Stimulated activated CD4-positive, alpha-beta T cell treated with anti-CD3 and anti-CD28 coated beads, Interleukin-15, amount 100 ng/mL, for 1 hour (primary cell): ENCODE results near the gene NRCAM.
"Not testable (repeated sequence)": the region's sequence is repeated elsewhere in the genome, so short reads cannot be mapped to it uniquely, and the experiment has no call there.

Experiments
- DNase-seq, 2 donors: peaks; one replicate each; pipeline ENCODE4 v3.0.0-alpha.2; 2020; ENCODE audit warnings: low read depth in 1 of 2, low spot score in 1 of 2

Gene NRCAM

DNA sequence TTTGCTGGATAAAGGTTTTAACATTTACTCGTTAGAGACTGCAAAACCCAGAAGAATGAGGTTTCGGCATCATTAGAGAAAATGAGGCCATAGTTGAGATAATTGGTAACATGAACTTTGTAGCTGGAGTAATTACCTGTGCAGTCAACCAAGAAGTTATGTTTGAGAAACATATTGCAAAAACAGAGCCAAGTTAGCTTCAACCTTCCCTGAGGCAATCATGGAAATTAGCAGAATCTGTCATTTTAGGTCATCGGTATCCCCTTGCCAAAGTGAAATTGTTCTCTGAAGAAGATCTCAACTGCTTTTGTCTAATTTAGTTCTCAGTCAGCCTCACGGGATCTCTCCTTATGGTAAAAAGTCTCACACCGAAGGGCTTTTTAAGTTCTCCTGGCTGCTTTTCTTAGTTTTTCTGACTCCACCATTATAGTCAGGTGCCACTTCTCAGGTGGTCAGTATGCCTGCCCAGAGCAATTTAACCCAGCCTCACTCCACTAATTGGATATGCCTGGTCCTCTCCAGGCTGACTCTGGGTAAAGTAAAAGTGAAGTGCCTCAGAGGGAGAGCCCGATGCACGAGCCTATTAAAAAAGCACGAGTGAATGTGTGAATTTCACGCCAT, 52.5 kb downstream of the NRCAM start:
- no peak for DNase-seq

GRCh38 chr7:108402865-108403264, 53.4 kb downstream of the NRCAM start:
- DNase-seq = no peak

DNA sequence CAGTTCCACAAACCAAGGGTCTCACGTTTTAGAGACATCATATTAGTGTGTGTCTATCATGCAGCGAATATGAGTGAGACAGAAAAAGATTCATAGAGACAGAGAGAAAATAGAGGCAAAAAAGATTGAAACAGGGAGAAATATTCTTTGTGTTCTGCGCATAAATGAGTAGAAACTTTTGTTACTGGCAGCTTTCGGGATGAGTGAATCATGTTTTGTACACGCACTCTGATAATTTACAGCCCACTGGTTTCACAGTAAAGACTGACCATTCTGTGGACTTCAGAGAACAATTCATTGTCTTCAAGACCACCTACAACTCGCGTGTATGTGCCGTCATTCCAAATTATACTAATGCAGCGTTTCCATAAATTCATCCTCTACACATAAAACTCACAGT, 60.2 kb downstream of the NRCAM start:
- no peak for DNase-seq

DNA sequence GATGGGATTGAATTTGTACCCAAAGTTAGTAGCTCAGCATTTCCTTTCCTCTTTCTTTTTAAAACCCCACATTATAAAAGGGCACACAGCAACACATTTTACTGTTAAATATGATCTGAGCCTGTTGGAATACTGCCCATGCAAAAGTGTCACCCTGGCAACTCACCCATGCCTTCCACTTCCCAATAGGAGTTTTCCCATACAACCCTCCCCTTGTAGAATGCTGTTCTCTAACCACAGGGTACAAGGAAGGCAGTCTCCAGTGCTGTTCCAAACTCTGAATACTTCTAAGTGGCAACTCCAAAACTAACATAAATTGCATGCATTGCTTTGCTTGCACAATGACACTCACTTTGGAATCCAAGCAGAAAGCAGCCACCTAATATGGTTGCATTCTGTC, 60.8 kb downstream of the NRCAM start:
- DNase-seq = no peak

GRCh38 chr7:108393097-108393496, 63.1 kb downstream of the NRCAM start:
- DNase-seq = not testable (repeated sequence)

GRCh38 chr7:108387686-108388085, 68.5 kb downstream of the NRCAM start:
- not testable (repeated sequence) for DNase-seq

- no peak for DNase-seq
These were observed 70.3 kb downstream of the NRCAM start for GRCh38 chr7:108385834-108386422.

- DNase-seq = no peak
These were observed 71.3 kb downstream of the NRCAM start for GRCh38 chr7:108384716-108385483.

DNA sequence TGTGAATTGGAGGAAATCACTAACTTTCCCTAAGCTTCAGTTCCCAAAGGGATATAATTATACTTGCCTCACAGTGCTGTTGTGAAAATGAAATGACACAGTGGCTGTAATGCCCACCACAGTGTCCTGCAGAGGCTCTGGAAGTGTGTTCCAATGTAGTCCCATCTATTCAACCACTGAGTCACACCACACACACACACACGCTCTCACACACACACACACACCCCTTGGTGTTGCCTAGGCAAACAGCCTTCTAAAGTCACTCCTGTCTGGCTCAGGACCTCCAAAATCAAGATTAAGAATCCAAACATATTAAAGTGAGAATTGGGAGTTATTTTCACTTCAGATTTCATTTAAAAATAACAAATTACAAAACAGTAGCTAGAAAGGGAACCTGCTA, 73.3 kb downstream of the NRCAM start:
- no peak for DNase-seq

DNA sequence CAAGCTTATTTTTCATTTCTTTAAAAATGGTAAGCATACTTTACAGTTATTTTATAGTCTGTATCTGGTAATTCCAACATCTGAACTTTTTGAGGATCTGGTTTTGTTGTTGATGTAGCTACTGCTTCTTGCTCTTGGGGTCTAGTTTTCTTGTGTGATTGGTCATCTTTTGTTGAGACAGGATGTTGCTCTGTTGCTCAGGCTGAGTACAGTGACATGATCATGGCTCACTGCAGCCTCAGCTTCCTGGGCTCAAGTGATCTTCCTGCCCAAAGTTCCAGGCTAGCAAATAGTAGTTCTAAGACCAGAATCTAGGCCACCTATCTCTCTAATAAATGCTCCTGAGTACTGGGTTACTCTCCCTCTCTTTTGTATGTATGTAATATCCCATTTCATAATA, 75.7 kb downstream of the NRCAM start:
- DNase-seq = no peak

DNA sequence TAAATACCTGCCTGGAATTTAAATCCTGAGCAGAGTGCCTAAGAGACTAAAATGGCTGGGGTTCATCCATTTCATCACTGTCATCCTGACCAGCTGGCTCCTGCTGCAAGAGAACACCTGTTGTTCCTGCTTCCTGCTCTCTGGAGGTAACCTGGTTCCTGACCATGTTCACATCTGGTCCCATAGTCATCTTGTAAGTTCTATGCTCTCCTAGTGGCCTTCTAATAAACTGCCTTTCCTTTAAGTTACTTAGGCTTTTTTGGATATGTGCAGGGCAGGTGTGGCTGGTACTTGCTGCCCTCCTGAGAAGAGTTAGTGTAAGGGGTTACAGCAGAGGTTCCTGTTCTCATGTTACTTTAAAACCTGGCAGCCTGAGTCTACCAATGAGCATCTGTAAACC, 80.0 kb downstream of the NRCAM start:
- no peak for DNase-seq

GRCh38 chr7:108375668-108376067, 80.6 kb downstream of the NRCAM start:
- no peak for DNase-seq

DNA sequence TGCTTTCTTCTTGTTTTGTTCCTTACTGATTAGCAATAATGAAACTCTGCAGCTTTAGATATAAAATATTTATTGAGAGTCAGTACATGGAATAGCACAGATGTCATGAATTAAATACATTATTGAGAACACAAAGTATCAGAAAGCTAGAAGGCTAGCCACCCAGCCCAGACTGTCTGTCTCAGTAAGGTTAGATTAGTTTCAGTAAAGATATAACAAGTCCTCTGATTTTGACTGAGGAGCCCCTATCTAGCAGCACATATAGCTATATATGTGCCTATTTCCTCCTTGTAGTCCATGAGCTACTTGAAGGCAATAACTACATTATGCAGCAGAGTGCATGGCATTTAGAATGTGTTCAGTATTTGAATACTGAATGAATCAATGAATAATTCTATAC, 81.3 kb downstream of the NRCAM start:
- DNase-seq = no peak

- DNase-seq = no peak
These were observed 83.6 kb downstream of the NRCAM start for GRCh38 chr7:108372618-108373017.

- no peak for DNase-seq
These were observed 85.6 kb downstream of the NRCAM start for GRCh38 chr7:108370616-108371015.

GRCh38 chr7:108368466-108368865, 87.8 kb downstream of the NRCAM start:
- no peak for DNase-seq

DNA sequence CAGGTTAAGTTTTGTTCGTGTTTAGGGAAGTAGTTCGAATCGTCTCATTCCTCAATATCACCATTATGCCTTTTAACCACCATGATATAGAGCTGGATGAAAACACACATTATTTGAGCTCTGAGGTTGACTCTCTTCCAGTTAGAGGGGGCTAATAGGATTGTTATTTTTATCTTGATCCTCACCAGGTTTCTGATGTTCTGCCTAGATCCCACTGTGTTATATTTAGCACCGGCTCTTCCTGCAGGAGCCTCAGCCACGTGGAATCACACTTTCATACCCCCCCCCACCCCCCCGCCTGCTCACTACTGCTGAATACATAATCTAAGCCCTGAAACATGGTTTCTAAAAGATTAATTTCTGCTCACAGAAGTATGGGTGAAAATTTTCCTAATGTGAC, 88.3 kb downstream of the NRCAM start:
- DNase-seq = no peak

DNA sequence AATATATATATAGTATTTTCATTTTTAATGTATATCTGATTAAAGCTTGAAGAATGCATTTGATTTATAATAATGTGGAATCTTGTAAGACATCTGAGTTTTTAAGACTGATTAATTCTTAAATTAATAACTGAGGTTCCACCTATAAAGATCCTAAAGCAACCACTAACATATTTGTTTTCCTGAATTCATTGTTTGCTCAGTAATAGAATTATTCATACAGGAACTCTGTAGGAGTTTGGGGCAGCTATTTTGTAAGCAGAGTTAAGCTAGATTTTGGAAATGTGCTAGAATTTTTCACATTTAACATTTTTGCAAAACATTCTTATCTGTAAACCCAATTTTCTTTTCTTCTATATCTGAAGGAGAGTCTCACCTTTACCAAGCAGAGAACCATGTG, 88.9 kb downstream of the NRCAM start:
- DNase-seq = no peak

- no peak for DNase-seq
These were observed 92.6 kb downstream of the NRCAM start for GRCh38 chr7:108363659-108364058.

DNA sequence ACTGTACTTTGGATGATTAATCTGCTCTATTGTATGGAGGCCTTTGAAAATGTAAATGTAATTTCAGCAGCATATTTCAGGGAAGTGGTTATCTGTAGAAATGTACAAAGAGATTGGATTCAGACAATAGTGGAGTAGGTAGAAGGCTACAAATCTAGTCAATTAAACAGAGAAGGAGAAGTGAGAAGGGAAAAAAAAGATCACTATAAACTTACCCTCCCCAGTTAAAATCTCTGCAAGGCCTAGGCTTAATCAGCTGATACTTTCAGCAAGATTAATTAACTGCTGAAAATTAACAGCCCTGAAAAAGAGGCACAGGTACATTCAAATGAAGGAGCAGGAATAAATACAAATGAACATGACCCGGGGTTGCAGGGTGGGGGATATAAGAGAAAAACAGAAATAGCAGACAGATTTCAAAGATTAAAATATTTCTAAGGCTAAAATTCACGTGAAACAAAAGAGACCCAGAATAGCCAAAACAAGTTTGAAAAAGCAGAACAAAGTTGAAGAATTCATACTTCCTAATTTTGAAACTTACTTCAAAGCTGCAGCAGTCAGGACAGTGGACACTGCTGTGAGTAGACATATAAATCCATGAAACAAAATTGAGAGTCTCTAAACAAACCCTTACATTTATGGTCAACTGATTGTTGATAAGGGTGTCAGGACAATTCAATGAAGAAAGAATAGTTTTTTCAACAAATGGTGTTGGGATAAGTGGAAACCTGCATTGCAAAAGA, 96.0 kb downstream of the NRCAM start:
- no peak for DNase-seq

DNA sequence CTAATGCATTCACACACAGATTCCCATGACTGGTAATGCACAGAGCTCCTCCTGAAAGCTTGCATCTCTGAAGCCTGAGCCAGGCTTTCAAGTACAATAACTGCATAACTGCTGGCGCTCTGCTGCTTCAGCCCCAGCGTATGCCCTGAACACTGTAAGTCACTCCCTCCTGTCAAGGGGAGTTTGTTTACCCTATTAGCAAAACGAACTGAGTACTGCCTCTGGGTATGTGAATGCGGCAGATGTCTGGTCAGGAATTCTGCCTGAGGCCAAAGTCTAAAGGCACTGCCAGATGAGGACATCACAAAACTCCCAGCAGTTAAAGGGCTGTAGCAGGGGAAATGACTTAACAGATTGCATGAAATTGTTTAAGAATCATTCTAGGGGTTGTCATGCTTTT, 97.7 kb downstream of the NRCAM start:
- no peak for DNase-seq

GRCh38 chr7:108351729-108352131, 104.5 kb downstream of the NRCAM start:
- DNase-seq = no peak
